Sciatic nerve (tissue), 2 donors: ENCODE measurements around the gene AHDC1. TPM values are rescaled to one million over a fixed set of nuclear protein-coding genes. Genes with fewer than 3 reads are reported as not detected.
"Not testable (repeated sequence)": the region's sequence is repeated elsewhere in the genome, so short reads cannot be mapped to it uniquely, and the experiment has no call there.

Experiments
- ATAC-seq: fragments of 200-7000 bp; cut with Tn5 transposase; one replicate; pipeline ENCODE4 v1.9.1; 2020; ENCODE audit warnings: mild to moderate bottlenecking, moderate library complexity
- DNase-seq: peaks from one replicate; pipeline ENCODE4 v3.0.0-alpha.2; 2020; ENCODE audit warnings: low spot score
- intact Hi-C: fragments of 100-400 bp; cut with DNase I; formaldehyde crosslinking; loops from one replicate; pipeline ENCODE4 v1.14.2; 2022
- total RNA-seq: library from RNA; stranded (reverse); fragmentation: NEBNext Ultra II Directional; extraction: Animal tissue kit (Norgen Biotek cat#: 25700); gene quantifications from one replicate; pipeline ENCODE4 v1.2.1, GENCODE V29; 2021
- donor health status: DM: no; HTN: no; CAD: no.
- donor health status: DM: no; HTN: no; CAD: no.

Gene AHDC1
- total RNA-seq, 1 donor from 2014 or later = 61.9 TPM

GRCh38 chr1:27517301-27517700 is 86.6 kb downstream of the AHDC1 start:
- ATAC-seq (no peak), DNase-seq (no peak)
- intact Hi-C loops = no loop called here

- intact Hi-C loops = no loop called here
- ATAC-seq (no peak), DNase-seq (no peak)
Measured at GRCh38 chr1:27515626-27516025, 88.3 kb downstream of the AHDC1 start.

DNA sequence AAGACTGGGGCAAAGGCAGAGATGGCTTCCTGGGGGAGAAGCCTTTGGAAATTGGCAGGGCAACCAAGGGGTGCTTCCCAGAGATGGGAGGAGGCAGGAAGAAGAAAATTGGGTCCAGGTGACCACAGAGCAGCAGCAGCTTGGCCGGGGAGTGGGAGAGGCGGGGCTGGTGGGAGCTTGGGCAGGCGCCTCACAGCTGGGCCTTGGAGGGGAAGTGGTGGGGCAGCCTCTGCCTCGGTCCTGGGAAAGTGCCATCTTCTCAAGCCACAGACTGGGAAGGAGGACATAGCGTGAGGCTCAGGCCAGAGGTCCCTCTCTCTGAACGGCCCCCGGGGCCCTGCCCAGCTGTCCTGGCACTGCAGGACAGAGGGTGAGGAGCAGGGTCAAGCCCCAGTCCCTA is 90.0 kb downstream of the AHDC1 start:
- intact Hi-C loops = no loop called here
- ATAC-seq (peak; percentile 78), DNase-seq (peak; percentile 80)

DNA sequence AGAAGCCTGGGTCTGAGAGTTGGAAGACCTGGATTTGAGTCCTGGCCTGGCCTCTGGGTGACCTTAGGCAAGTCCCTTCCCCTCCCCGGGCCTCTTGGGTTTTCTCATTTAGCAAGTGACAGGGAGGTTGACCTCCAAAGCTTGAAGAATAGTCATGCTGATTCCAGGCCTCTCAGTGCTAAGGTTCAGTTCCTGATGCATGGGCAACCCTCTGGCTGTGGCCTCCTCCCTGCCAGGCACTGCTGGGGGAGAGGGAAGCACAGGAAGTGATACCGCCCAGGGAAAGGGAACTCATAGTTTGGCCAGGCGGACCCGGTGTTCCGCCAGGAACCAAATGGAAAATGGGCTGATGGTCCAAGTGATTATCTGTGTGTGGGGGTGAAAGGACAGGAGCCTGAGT is 90.4 kb downstream of the AHDC1 start:
- ATAC-seq (peak; percentile 27), DNase-seq (no peak)
- intact Hi-C loops = no loop called here

GRCh38 chr1:27509127-27510080 is 94.5 kb downstream of the AHDC1 start:
- no peak for ATAC-seq
- DNase-seq = no peak
- intact Hi-C loops = no loop called here

DNA sequence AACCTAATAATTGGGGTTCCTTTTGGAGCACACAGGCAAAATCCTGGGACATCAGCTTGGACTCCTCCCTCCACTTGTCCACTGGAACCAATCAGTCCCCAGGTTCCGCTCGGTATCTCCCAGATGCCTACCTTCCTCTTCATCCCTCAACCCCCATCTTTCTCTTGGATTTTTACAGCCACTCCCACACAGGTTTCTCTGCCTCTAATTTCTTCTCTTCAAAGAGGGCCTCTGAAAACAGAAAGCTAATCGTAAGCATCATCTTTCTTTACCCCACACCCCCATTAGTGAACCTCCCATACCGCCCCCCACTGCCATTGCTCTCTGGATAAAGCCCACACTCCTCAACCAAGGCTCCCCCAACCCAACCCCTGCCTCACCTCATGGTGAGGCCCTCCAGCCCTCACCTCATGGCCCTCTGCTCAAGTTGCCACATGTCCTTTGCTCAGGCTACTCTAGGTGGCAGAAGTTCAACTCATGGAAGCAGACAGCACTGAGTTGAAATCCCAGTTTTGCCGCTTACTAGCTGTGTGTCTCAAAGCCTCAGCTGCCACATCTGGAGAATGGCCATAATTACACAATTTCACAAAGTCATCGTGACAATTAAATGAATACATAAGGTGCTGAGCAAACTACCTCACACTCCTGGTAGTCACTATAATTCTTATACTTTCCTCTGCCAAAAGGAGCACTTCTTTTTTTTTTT is 95.8 kb downstream of the AHDC1 start:
- intact Hi-C loops = no loop called here
- DNase-seq (no peak), ATAC-seq (no peak)

GRCh38 chr1:27506703-27507102 is 97.2 kb downstream of the AHDC1 start:
- DNase-seq = no peak
- no peak for ATAC-seq
- intact Hi-C loops = no loop called here

DNA sequence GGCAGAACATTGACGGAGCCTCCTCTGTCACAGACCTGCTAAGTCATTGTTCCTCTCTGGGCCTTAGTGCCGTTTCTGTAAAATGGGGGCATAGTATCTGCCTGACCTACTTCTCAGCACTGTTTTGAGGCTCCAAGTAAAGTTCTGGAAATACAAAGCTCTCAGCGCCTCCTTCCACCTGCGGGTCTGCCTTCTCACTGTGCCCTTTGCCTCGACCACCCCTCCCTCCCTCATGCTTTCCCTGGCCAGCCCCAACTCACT is 98.6 kb downstream of the AHDC1 start:
- no peak for ATAC-seq
- no peak for DNase-seq
- intact Hi-C loops = no loop called here

- intact Hi-C loops = no loop called here
- peak; percentile 91 for ATAC-seq
- DNase-seq = peak; percentile 91
Measured at GRCh38 chr1:27504588-27505419, 99.1 kb downstream of the AHDC1 start.

GRCh38 chr1:27503844-27504587 is 99.9 kb downstream of the AHDC1 start:
- DNase-seq = peak; percentile 64
- intact Hi-C loops = no loop called here
- peak; percentile 7 for ATAC-seq

GRCh38 chr1:27503033-27503432 is 100.9 kb downstream of the AHDC1 start:
- DNase-seq (no peak), ATAC-seq (no peak)
- intact Hi-C loops = no loop called here

DNA sequence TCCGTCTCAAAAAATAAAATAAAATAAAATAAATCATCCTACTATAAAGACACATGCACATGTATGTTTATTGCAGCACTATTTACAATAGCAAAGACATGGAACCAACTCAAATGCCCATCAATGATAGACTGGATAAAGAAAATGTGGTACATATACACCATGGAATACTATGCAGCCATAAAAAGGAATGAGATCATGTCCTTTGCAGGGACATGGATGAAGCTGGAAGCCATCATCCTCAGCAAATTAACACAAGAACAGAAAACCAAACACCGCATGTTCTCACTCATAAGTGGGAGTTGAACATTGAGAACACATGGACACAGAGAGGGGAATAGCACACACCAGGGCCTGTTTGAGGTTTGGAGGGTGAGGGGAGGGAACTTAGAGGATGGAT is 102.8 kb downstream of the AHDC1 start:
- ATAC-seq, intact Hi-C loops, DNase-seq: not testable (repeated sequence)

DNA sequence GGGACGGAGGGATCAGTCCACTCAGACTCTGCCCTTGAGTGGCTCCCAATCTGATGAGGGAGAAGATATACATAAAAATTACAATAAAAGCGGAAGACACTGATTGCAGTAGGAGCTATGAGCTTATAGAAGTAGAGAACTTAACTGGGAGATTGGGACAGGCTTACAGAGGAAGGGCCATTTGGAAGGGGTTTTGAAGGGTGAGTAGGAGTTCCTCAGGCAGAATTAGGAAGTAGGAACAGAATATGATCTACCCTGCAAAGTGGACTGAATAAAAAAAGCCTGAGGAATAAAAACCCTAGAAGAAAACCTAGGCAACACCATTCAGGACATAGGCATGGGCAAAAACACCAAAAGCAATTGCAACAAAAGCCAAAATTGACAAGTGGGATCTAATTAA is 104.8 kb downstream of the AHDC1 start:
- ATAC-seq (no peak), DNase-seq (no peak)
- intact Hi-C loops = loop anchor here (5.0 to 10.0 kb wide), 2 partner anchors 38 to 96 kb away; no protein-coding TSS in a partner anchor

DNA sequence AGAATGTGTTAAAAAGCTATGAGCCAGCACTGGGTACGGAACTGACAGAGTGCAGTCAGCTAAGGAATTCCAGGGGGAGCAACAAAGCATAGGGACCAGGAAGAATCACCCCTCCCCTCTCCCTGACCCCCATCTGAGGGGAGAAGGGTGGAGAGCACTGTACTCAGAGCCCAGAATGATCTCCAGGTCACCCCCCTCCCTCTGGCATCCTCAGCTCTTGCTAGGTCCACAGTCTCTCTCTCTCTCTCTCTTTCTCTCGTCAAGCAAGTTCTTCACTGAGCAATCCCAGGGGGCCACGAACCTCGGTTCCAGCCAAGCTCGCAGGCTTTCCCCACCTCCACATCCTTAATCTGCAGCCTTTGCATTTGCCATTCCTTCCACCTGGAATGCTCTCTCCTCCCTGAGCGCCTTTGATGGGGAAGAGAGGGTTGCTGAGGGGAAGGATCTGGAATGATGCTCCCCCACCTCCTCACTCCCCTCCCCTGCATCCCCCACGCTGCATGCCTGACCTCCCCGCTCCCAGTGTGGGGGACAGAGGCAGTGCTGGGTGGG is 107.3 kb downstream of the AHDC1 start:
- intact Hi-C loops = loop anchor here (5.0 to 10.0 kb wide), 2 partner anchors 41 to 98 kb away; no protein-coding TSS in a partner anchor
- peak; percentile 70 for ATAC-seq
- peak; percentile 76 for DNase-seq

DNA sequence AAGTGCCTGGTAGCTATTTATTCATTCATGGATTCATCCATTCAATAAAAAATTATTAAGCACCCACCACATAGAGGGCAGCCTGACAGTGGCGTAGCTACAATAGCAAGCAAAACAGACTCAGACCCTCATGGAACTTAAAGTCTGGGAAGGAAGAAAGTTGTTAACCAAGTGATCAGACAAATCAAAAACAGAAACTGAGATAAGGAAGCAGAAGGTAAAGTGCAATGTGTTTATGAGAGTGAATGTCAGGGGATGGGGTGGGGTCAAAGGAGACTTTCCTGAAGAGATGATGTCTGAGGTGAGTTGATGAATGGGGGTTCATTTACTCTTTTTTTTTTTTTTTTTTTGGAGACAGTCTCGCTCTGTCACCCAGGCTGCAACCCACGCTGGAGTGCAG is 111.1 kb downstream of the AHDC1 start:
- intact Hi-C loops = loop anchor here (10.0 kb wide), 1 partner anchor 102 kb away; no protein-coding TSS in a partner anchor
- ATAC-seq (no peak), DNase-seq (peak; percentile 18)

GRCh38 chr1:27491748-27492700 is 111.9 kb downstream of the AHDC1 start:
- ATAC-seq = peak; percentile 3
- peak; percentile 73 for DNase-seq
- intact Hi-C loops = loop anchor here (10.0 kb wide), 1 partner anchor 103 kb away; no protein-coding TSS in a partner anchor
